ENCODE results near the gene SOCS4. TPM values are rescaled to one million over a fixed set of nuclear protein-coding genes. Genes with fewer than 3 reads are reported as not detected.
"Not testable (repeated sequence)": the region's sequence is repeated elsewhere in the genome, so short reads cannot be mapped to it uniquely, and the experiment has no call there.

Gene SOCS4
- total RNA-seq, 1 donor from 2014 or later, result 11.0 TPM

GRCh38 chr14:55052269-55052930, 25.4 kb downstream of the SOCS4 start:
- peak; percentile 2 for ATAC-seq

- no peak for ATAC-seq
These were observed 26.0 kb downstream of the SOCS4 start for GRCh38 chr14:55053018-55053417.

- no peak for ATAC-seq
These were observed 26.5 kb downstream of the SOCS4 start for GRCh38 chr14:55053500-55053899.

- no peak for ATAC-seq
These were observed 27.1 kb downstream of the SOCS4 start for GRCh38 chr14:55054098-55054497.

- no peak for ATAC-seq
These were observed 30.9 kb downstream of the SOCS4 start for GRCh38 chr14:55057919-55058318.

- no peak for ATAC-seq
These were observed 32.3 kb downstream of the SOCS4 start for GRCh38 chr14:55059333-55059732.

GRCh38 chr14:55062517-55063351, 35.7 kb downstream of the SOCS4 start:
- peak; percentile 48 for ATAC-seq

GRCh38 chr14:55064896-55065295, 37.9 kb downstream of the SOCS4 start:
- not testable (repeated sequence) for ATAC-seq

- no peak for ATAC-seq
These were observed 38.4 kb downstream of the SOCS4 start for GRCh38 chr14:55065411-55065810.

GRCh38 chr14:55066223-55066622, 39.2 kb downstream of the SOCS4 start:
- no peak for ATAC-seq

- no peak for ATAC-seq
These were observed 44.0 kb downstream of the SOCS4 start for GRCh38 chr14:55070981-55071411.

GRCh38 chr14:55071870-55072640, 45.0 kb downstream of the SOCS4 start:
- peak; percentile 88 for ATAC-seq

GRCh38 chr14:55073856-55074255, 46.8 kb downstream of the SOCS4 start:
- no peak for ATAC-seq

- no peak for ATAC-seq
These were observed 47.6 kb downstream of the SOCS4 start for GRCh38 chr14:55074662-55075061.

GRCh38 chr14:55075628-55076175, 48.7 kb downstream of the SOCS4 start:
- no peak for ATAC-seq

GRCh38 chr14:55077170-55078151, 50.4 kb downstream of the SOCS4 start:
- ATAC-seq, result peak; percentile 91

GRCh38 chr14:55079961-55080360, 52.9 kb downstream of the SOCS4 start:
- ATAC-seq, result not testable (repeated sequence)

- no peak for ATAC-seq
These were observed 57.5 kb downstream of the SOCS4 start for GRCh38 chr14:55084401-55085059.

GRCh38 chr14:55085060-55085660, 58.1 kb downstream of the SOCS4 start:
- ATAC-seq, result no peak

- no peak for ATAC-seq
These were observed 59.9 kb downstream of the SOCS4 start for GRCh38 chr14:55086938-55087337.

- ATAC-seq, result peak; percentile 33
These were observed 61.3 kb downstream of the SOCS4 start for GRCh38 chr14:55088356-55088755.

Measured in esophagus mucosa (tissue), 1 donor.